OCI-LY1 (cell line): ENCODE measurements around the gene MED29.

Source experiments
- CTCF ChIP-seq: fragments of 200-600 bp; sonication (generic), shearing (Covaris generic); IDR thresholded peaks from 2 replicates; pipeline ENCODE4 v1.5.1; 2017; ENCODE audit warnings: mild to moderate bottlenecking, antibody characterized with exemption, low read length, moderate library complexity, mixed read lengths
- EZH2 ChIP-seq: fragments of 200-600 bp; sonication (generic), shearing (Covaris generic); IDR thresholded peaks from 2 replicates; pipeline ENCODE4 v1.8.0; 2017; ENCODE audit warnings: borderline replicate concordance, mixed run types, mild to moderate bottlenecking, antibody characterized with exemption, low read length, moderate library complexity, mixed read lengths

- TF ChIP-seq CTCF (no peak), EZH2 (no peak)
Observed at GRCh38 chr19:39446365-39447084, 55.3 kb downstream of the MED29 start.
